ENCODE results near the gene TMEM255A. TPM values are rescaled to one million over a fixed set of nuclear protein-coding genes. Genes with fewer than 3 reads are reported as not detected.

The TMEM255A gene
- total RNA-seq, 1 experiment from 2014 or later: 28.1 TPM

GRCh38 chrX:120309873-120310705, 1.2 kb downstream of the TMEM255A start:
- no peak for DNase-seq (ENCODE audit: low read depth, low spot score)
- in situ Hi-C loops (cut with HindIII; ENCODE audit: low pct_unique_long_range_greater_than_20kb, low sequenced_read_pairs): no loop called here

GRCh38 chrX:120308959-120309872, 2.0 kb downstream of the TMEM255A start:
- in situ Hi-C loops (cut with HindIII; ENCODE audit: low pct_unique_long_range_greater_than_20kb, low sequenced_read_pairs): no loop called here
- DNase-seq (ENCODE audit: low read depth, low spot score): no peak

- DNase-seq (ENCODE audit: low read depth, low spot score): no peak
Observed at GRCh38 chrX:120308558-120308957, 2.7 kb downstream of the TMEM255A start.

GRCh38 chrX:120306630-120307029, 4.6 kb downstream of the TMEM255A start:
- in situ Hi-C loops (cut with HindIII; ENCODE audit: low pct_unique_long_range_greater_than_20kb, low sequenced_read_pairs): no loop called here

More at GRCh38 chrX:120308558-120308957, 2.7 kb downstream of the TMEM255A start:
- in situ Hi-C loops (cut with HindIII; ENCODE audit: low pct_unique_long_range_greater_than_20kb, low sequenced_read_pairs): no loop called here

GRCh38 chrX:120305531-120306141, 5.6 kb downstream of the TMEM255A start:
- in situ Hi-C loops (cut with HindIII; ENCODE audit: low pct_unique_long_range_greater_than_20kb, low sequenced_read_pairs): no loop called here
- DNase-seq (ENCODE audit: low read depth, low spot score): no peak

More at GRCh38 chrX:120306630-120307029, 4.6 kb downstream of the TMEM255A start:
- DNase-seq (ENCODE audit: low read depth, low spot score): no peak

GRCh38 chrX:120304256-120304655, 7.0 kb downstream of the TMEM255A start:
- in situ Hi-C loops (cut with HindIII; ENCODE audit: low pct_unique_long_range_greater_than_20kb, low sequenced_read_pairs): no loop called here
- DNase-seq (ENCODE audit: low read depth, low spot score): no peak

- DNase-seq (ENCODE audit: low read depth, low spot score): peak; percentile 94
Observed at GRCh38 chrX:120302434-120302833, 8.8 kb downstream of the TMEM255A start.

GRCh38 chrX:120301960-120302359, 9.3 kb downstream of the TMEM255A start:
- DNase-seq (ENCODE audit: low read depth, low spot score): no peak
- in situ Hi-C loops (cut with HindIII; ENCODE audit: low pct_unique_long_range_greater_than_20kb, low sequenced_read_pairs): no loop called here

More at GRCh38 chrX:120302434-120302833, 8.8 kb downstream of the TMEM255A start:
- in situ Hi-C loops (cut with HindIII; ENCODE audit: low pct_unique_long_range_greater_than_20kb, low sequenced_read_pairs): no loop called here

- in situ Hi-C loops (cut with HindIII; ENCODE audit: low pct_unique_long_range_greater_than_20kb, low sequenced_read_pairs): no loop called here
- no peak for DNase-seq (ENCODE audit: low read depth, low spot score)
Observed at GRCh38 chrX:120301497-120301896, 9.8 kb downstream of the TMEM255A start.

- in situ Hi-C loops (cut with HindIII; ENCODE audit: low pct_unique_long_range_greater_than_20kb, low sequenced_read_pairs): no loop called here
- DNase-seq (ENCODE audit: low read depth, low spot score): peak; percentile 68
Observed at GRCh38 chrX:120299928-120300327, 11.3 kb downstream of the TMEM255A start.

- in situ Hi-C loops (cut with HindIII; ENCODE audit: low pct_unique_long_range_greater_than_20kb, low sequenced_read_pairs): no loop called here
- no peak for DNase-seq (ENCODE audit: low read depth, low spot score)
Observed at GRCh38 chrX:120297923-120298322, 13.3 kb downstream of the TMEM255A start.

GRCh38 chrX:120294651-120295050, 16.6 kb downstream of the TMEM255A start:
- no peak for DNase-seq (ENCODE audit: low read depth, low spot score)
- in situ Hi-C loops (cut with HindIII; ENCODE audit: low pct_unique_long_range_greater_than_20kb, low sequenced_read_pairs): no loop called here

GRCh38 chrX:120293015-120293414, 18.2 kb downstream of the TMEM255A start:
- in situ Hi-C loops (cut with HindIII; ENCODE audit: low pct_unique_long_range_greater_than_20kb, low sequenced_read_pairs): no loop called here
- DNase-seq (ENCODE audit: low read depth, low spot score): no peak

GRCh38 chrX:120291211-120291610, 20.1 kb downstream of the TMEM255A start:
- in situ Hi-C loops (cut with HindIII; ENCODE audit: low pct_unique_long_range_greater_than_20kb, low sequenced_read_pairs): no loop called here

GRCh38 chrX:120290107-120290506, 21.2 kb downstream of the TMEM255A start:
- in situ Hi-C loops (cut with HindIII; ENCODE audit: low pct_unique_long_range_greater_than_20kb, low sequenced_read_pairs): no loop called here

More at GRCh38 chrX:120291211-120291610, 20.1 kb downstream of the TMEM255A start:
- DNase-seq (ENCODE audit: low read depth, low spot score): no peak

GRCh38 chrX:120287513-120288112, 23.6 kb downstream of the TMEM255A start:
- no peak for DNase-seq (ENCODE audit: low read depth, low spot score)
- in situ Hi-C loops (cut with HindIII; ENCODE audit: low pct_unique_long_range_greater_than_20kb, low sequenced_read_pairs): no loop called here

More at GRCh38 chrX:120290107-120290506, 21.2 kb downstream of the TMEM255A start:
- DNase-seq (ENCODE audit: low read depth, low spot score): no peak

GRCh38 chrX:120286733-120287512, 24.3 kb downstream of the TMEM255A start:
- in situ Hi-C loops (cut with HindIII; ENCODE audit: low pct_unique_long_range_greater_than_20kb, low sequenced_read_pairs): no loop called here

More at GRCh38 chrX:120286733-120287512, 24.3 kb downstream of the TMEM255A start:
- DNase-seq (ENCODE audit: low read depth, low spot score): peak; percentile 39

Measured in SK-MEL-5 (cell line).